Activated T-helper 1 cell treated with anti-CD3 and anti-CD28 coated beads, Interleukin-12 subunit alpha, Interleukin-12 subunit beta, Interleukin-2, Interleukin-4 antibody, amounts not matched to agents 30 ng/mL and 10 ng/mL and 1 ng/mL, durations not matched to agents 14 hours and 24 hours and 36 hours (primary cell): Measurements from ENCODE around the gene LINC00237. TPM values are rescaled to one million over a fixed set of nuclear protein-coding genes. Genes with fewer than 3 reads are reported as not detected.

Source experiments
- DNase-seq: peaks from one replicate; pipeline ENCODE4 v3.0.0; 2021; ENCODE audit warnings: low spot score
- H3K27ac Mint-ChIP-seq: one replicate; pipeline ENCODE4 v1.8.0; 2021; ENCODE audit warnings: mild to moderate bottlenecking, mixed read lengths
- H3K27me3 Mint-ChIP-seq: one replicate; pipeline ENCODE4 v1.8.0; 2022; ENCODE audit warnings: mild to moderate bottlenecking, moderate library complexity, mixed read lengths; ENCODE audit not compliant: insufficient read depth
- H3K36me3 Mint-ChIP-seq: one replicate; pipeline ENCODE4 v1.8.0; 2021; ENCODE audit warnings: low read depth, mixed read lengths
- H3K4me1 Mint-ChIP-seq: one replicate; pipeline ENCODE4 v1.8.0; 2021; ENCODE audit warnings: low read depth, mixed read lengths
- H3K4me3 Mint-ChIP-seq: one replicate; pipeline ENCODE4 v1.8.0; 2021; ENCODE audit warnings: mild to moderate bottlenecking, moderate library complexity, mixed read lengths
- H3K9me3 Mint-ChIP-seq: one replicate; pipeline ENCODE4 v1.8.0; 2021; ENCODE audit warnings: mixed read lengths
- intact Hi-C: fragments of 100-400 bp; cut with micrococcal nuclease; formaldehyde crosslinking; loops from one replicate; pipeline ENCODE4 v1.15.1; 2024
- total RNA-seq: library from RNA; stranded (reverse); gene quantifications from 2 replicates; pipeline ENCODE4 v1.2.3, GENCODE V29; 2022

The LINC00237 gene
- total RNA-seq, 1 donor from 2014 or later = not detected

- Mint-ChIP-seq H3K27me3 (peaks cover 23% of the 10 kb centered on the region), H3K9me3 (no peaks in the 10 kb centered on the region), H3K4me1 (no peaks in the 10 kb centered on the region), H3K36me3 (no peaks in the 10 kb centered on the region), H3K4me3 (no peak overlapping the region), H3K27ac (no peak overlapping the region)
- intact Hi-C loops = no loop called here
- DNase-seq = no peak
Measured at GRCh38 chr20:21082584-21082983, 23.6 kb downstream of the LINC00237 start.

GRCh38 chr20:21077809-21078345 lies 28.3 kb downstream of the LINC00237 start:
- no peak for DNase-seq
- H3K27ac Mint-ChIP-seq = no peak overlapping the region
- intact Hi-C loops = no loop called here
- no peaks in the 10 kb centered on the region for H3K36me3 Mint-ChIP-seq
- no peaks in the 10 kb centered on the region for H3K9me3 Mint-ChIP-seq
- H3K4me1 Mint-ChIP-seq = no peaks in the 10 kb centered on the region
- no peak overlapping the region for H3K4me3 Mint-ChIP-seq
- peaks cover 13% of the 10 kb centered on the region for H3K27me3 Mint-ChIP-seq

GRCh38 chr20:21076073-21076472 lies 30.1 kb downstream of the LINC00237 start:
- Mint-ChIP-seq H3K27ac (no peak overlapping the region), H3K9me3 (no peaks in the 10 kb centered on the region), H3K4me3 (no peak overlapping the region), H3K4me1 (no peaks in the 10 kb centered on the region), H3K36me3 (no peaks in the 10 kb centered on the region), H3K27me3 (peaks cover 13% of the 10 kb centered on the region)
- no peak for DNase-seq
- intact Hi-C loops = no loop called here

- no peak for DNase-seq
- Mint-ChIP-seq H3K27me3 (peaks cover 15% of the 10 kb centered on the region), H3K27ac (no peak overlapping the region), H3K36me3 (no peaks in the 10 kb centered on the region), H3K9me3 (no peaks in the 10 kb centered on the region), H3K4me1 (no peaks in the 10 kb centered on the region), H3K4me3 (no peak overlapping the region)
- intact Hi-C loops = no loop called here
Measured at GRCh38 chr20:21075471-21075870, 30.7 kb downstream of the LINC00237 start.

GRCh38 chr20:21074605-21075336 lies 31.4 kb downstream of the LINC00237 start:
- intact Hi-C loops = no loop called here
- Mint-ChIP-seq H3K36me3 (no peaks in the 10 kb centered on the region), H3K27ac (no peak overlapping the region), H3K27me3 (peaks cover 14% of the 10 kb centered on the region), H3K4me3 (no peak overlapping the region), H3K9me3 (no peaks in the 10 kb centered on the region), H3K4me1 (no peaks in the 10 kb centered on the region)
- no peak for DNase-seq

- no peak for DNase-seq
- H3K4me3 Mint-ChIP-seq = no peak overlapping the region
- H3K9me3 Mint-ChIP-seq = no peaks in the 10 kb centered on the region
- H3K36me3 Mint-ChIP-seq = no peaks in the 10 kb centered on the region
- intact Hi-C loops = no loop called here
- no peak overlapping the region for H3K27ac Mint-ChIP-seq
- H3K4me1 Mint-ChIP-seq = no peaks in the 10 kb centered on the region
- peaks cover 13% of the 10 kb centered on the region for H3K27me3 Mint-ChIP-seq
Measured at GRCh38 chr20:21067255-21067654, 38.9 kb downstream of the LINC00237 start.

- intact Hi-C loops = no loop called here
- no peak for DNase-seq
- H3K27me3 Mint-ChIP-seq = peaks cover 14% of the 10 kb centered on the region
- no peak overlapping the region for H3K27ac Mint-ChIP-seq
- no peaks in the 10 kb centered on the region for H3K4me1 Mint-ChIP-seq
- H3K9me3 Mint-ChIP-seq = no peaks in the 10 kb centered on the region
- no peak overlapping the region for H3K4me3 Mint-ChIP-seq
- no peaks in the 10 kb centered on the region for H3K36me3 Mint-ChIP-seq
Measured at GRCh38 chr20:21064924-21065323, 41.2 kb downstream of the LINC00237 start.

- intact Hi-C loops = no loop called here
- no peak for DNase-seq
- H3K27ac Mint-ChIP-seq = no peak overlapping the region
- no peaks in the 10 kb centered on the region for H3K36me3 Mint-ChIP-seq
- no peak overlapping the region for H3K4me3 Mint-ChIP-seq
- no peaks in the 10 kb centered on the region for H3K4me1 Mint-ChIP-seq
- H3K9me3 Mint-ChIP-seq = no peaks in the 10 kb centered on the region
- peaks cover 16% of the 10 kb centered on the region for H3K27me3 Mint-ChIP-seq
Measured at GRCh38 chr20:21063276-21063675, 42.9 kb downstream of the LINC00237 start.

GRCh38 chr20:21053002-21053762 lies 53.0 kb downstream of the LINC00237 start:
- no peak overlapping the region for H3K27ac Mint-ChIP-seq
- DNase-seq = no peak
- H3K9me3 Mint-ChIP-seq = no peaks in the 10 kb centered on the region
- peaks cover 9% of the 10 kb centered on the region for H3K27me3 Mint-ChIP-seq
- H3K36me3 Mint-ChIP-seq = no peaks in the 10 kb centered on the region
- no peak overlapping the region for H3K4me3 Mint-ChIP-seq
- intact Hi-C loops = no loop called here
- no peaks in the 10 kb centered on the region for H3K4me1 Mint-ChIP-seq

GRCh38 chr20:21052686-21053001 lies 53.5 kb downstream of the LINC00237 start:
- H3K9me3 Mint-ChIP-seq = no peaks in the 10 kb centered on the region

GRCh38 chr20:21052241-21052640 lies 53.9 kb downstream of the LINC00237 start:
- DNase-seq = no peak
- Mint-ChIP-seq H3K9me3 (no peaks in the 10 kb centered on the region), H3K4me1 (no peaks in the 10 kb centered on the region), H3K27ac (no peak overlapping the region), H3K4me3 (no peak overlapping the region), H3K36me3 (no peaks in the 10 kb centered on the region), H3K27me3 (peaks cover 4% of the 10 kb centered on the region)
- intact Hi-C loops = no loop called here

More at GRCh38 chr20:21052686-21053001, 53.5 kb downstream of the LINC00237 start:
- Mint-ChIP-seq H3K27ac (no peak overlapping the region), H3K4me3 (no peak overlapping the region), H3K27me3 (peaks cover 7% of the 10 kb centered on the region), H3K36me3 (no peaks in the 10 kb centered on the region), H3K4me1 (no peaks in the 10 kb centered on the region)
- DNase-seq = no peak
- intact Hi-C loops = no loop called here

- Mint-ChIP-seq H3K4me1 (no peaks in the 10 kb centered on the region), H3K36me3 (no peaks in the 10 kb centered on the region), H3K9me3 (no peaks in the 10 kb centered on the region), H3K27me3 (peaks cover 7% of the 10 kb centered on the region), H3K4me3 (no peak overlapping the region), H3K27ac (no peak overlapping the region)
- intact Hi-C loops = no loop called here
- DNase-seq = no peak
Measured at GRCh38 chr20:21050710-21051109, 55.4 kb downstream of the LINC00237 start.

- DNase-seq = no peak
- no peak overlapping the region for H3K4me3 Mint-ChIP-seq
- no peak overlapping the region for H3K27ac Mint-ChIP-seq
- H3K9me3 Mint-ChIP-seq = no peaks in the 10 kb centered on the region
- intact Hi-C loops = loop anchor here (1.0 kb wide), 1 partner anchor 456 kb away; no protein-coding TSS in a partner anchor
- H3K4me1 Mint-ChIP-seq = no peaks in the 10 kb centered on the region
- peaks cover 7% of the 10 kb centered on the region for H3K27me3 Mint-ChIP-seq
- no peaks in the 10 kb centered on the region for H3K36me3 Mint-ChIP-seq
Measured at GRCh38 chr20:21049305-21049828, 56.8 kb downstream of the LINC00237 start.
